PC-3 (cell line): ENCODE results near the gene GPC4.

Source experiments
- CTCF ChIP-seq: fragments of 300-600 bp; sonication (generic); conservative IDR thresholded peaks from 2 replicates; pipeline ENCODE4 v1.5.1; 2017; ENCODE audit warnings: antibody characterized with exemption, low read depth, mild to moderate bottlenecking, low read length
- EZH2 ChIP-seq: fragments of 300-600 bp; sonication (generic); IDR thresholded peaks from one replicate; pipeline ENCODE4 v1.6.1; 2017; ENCODE audit warnings: antibody characterized with exemption, mild to moderate bottlenecking, low read length; ENCODE audit not compliant: unreplicated experiment
- EZH2phosphoT487 ChIP-seq: fragments of 300-600 bp; sonication (generic); IDR thresholded peaks from 2 replicates; pipeline ENCODE4 v1.6.1; 2018; ENCODE audit warnings: mild to moderate bottlenecking, antibody characterized with exemption, low read length, borderline replicate concordance

- TF ChIP-seq CTCF (no peak), EZH2 (no peak), EZH2phosphoT487 (no peak)
Observed at GRCh38 chrX:133307094-133307493, 108.2 kb downstream of the GPC4 start.
